DND-41 (cell line): ENCODE measurements around the gene RIMKLB.
"Not testable (repeated sequence)": the region's sequence is repeated elsewhere in the genome, so short reads cannot be mapped to it uniquely, and the experiment has no call there.

Experiments
- ATAC-seq: fragments of 200-7000 bp; cut with Tn5 transposase; 3 replicates; pipeline ENCODE4 v1.9.1; 2021; ENCODE audit warnings: low read depth; ENCODE audit not compliant: insufficient read depth
- DNase-seq: peaks from one replicate; pipeline ENCODE4 v3.0.0-alpha.2; 2020
- H2AFZ ChIP-seq: 2 replicates; pipeline ENCODE4 v1.6.0; 2012; ENCODE audit warnings: low read depth, low read length
- H3K27ac ChIP-seq: 2 replicates; pipeline ENCODE4 v1.5.1; 2012; ENCODE audit warnings: low read length, inconsistent platforms
- H3K27me3 ChIP-seq: fragments of 200-600 bp; sonication (generic); 2 replicates; pipeline ENCODE4 v1.6.0; 2012; ENCODE audit warnings: low read length, mild to moderate bottlenecking, inconsistent platforms; ENCODE audit not compliant: insufficient read depth, poor library complexity
- H3K36me3 ChIP-seq: 2 replicates; pipeline ENCODE4 v1.5.1; 2012; ENCODE audit warnings: low read length, inconsistent platforms; ENCODE audit not compliant: insufficient read depth
- H3K4me1 ChIP-seq: 2 replicates; pipeline ENCODE4 v1.5.1; 2012; ENCODE audit warnings: mild to moderate bottlenecking, low read length; ENCODE audit not compliant: insufficient read depth
- H3K4me2 ChIP-seq: 2 replicates; pipeline ENCODE4 v1.6.0; 2012; ENCODE audit warnings: mild to moderate bottlenecking, moderate library complexity, low read length, inconsistent platforms; ENCODE audit not compliant: insufficient read depth
- H3K4me3 ChIP-seq, 2 experiments: fragments of 200-600 bp in 1 of 2; shearing (Covaris generic) in 1 of 2; 2 replicates each; pipeline ENCODE4 v1.5.1; 2012 to 2016; ENCODE audit warnings: inconsistent platforms in 2 of 2, low read length in 2 of 2, mild to moderate bottlenecking in 2 of 2, low read depth in 1 of 2, moderate library complexity in 1 of 2
- H3K79me2 ChIP-seq: 2 replicates; pipeline ENCODE4 v1.6.0; 2012; ENCODE audit warnings: low read length, inconsistent platforms; ENCODE audit not compliant: insufficient read depth
- H3K9ac ChIP-seq: 2 replicates; pipeline ENCODE4 v1.6.0; 2012; ENCODE audit warnings: low read depth, mild to moderate bottlenecking, inconsistent platforms, low read length, moderate library complexity
- H3K9me3 ChIP-seq: 2 replicates; pipeline ENCODE4 v1.5.1; 2012; ENCODE audit warnings: low read length, moderate library complexity, mild to moderate bottlenecking, inconsistent platforms; ENCODE audit not compliant: insufficient read depth, severe bottlenecking
- H4K20me1 ChIP-seq: 2 replicates; pipeline ENCODE4 v1.6.0; 2012; ENCODE audit warnings: low read length; ENCODE audit not compliant: insufficient read depth
- CTCF ChIP-seq: IDR thresholded peaks from 2 replicates; pipeline ENCODE4 v1.5.1; 2012; ENCODE audit warnings: borderline replicate concordance, low read length, moderate library complexity, mild to moderate bottlenecking; ENCODE audit not compliant: poor library complexity, severe bottlenecking; ENCODE audit errors: extremely low read depth
- EZH2 ChIP-seq: IDR thresholded peaks from 3 replicates; pipeline ENCODE4 v1.6.1; 2012; ENCODE audit warnings: borderline replicate concordance, low read depth, mild to moderate bottlenecking, moderate library complexity, low read length, inconsistent platforms; ENCODE audit not compliant: severe bottlenecking

The RIMKLB gene

GRCh38 chr12:8794611-8795010 lies 96.8 kb downstream of the RIMKLB start:
- not testable (repeated sequence) for DNase-seq, H3K4me2 ChIP-seq, H3K9ac ChIP-seq, H3K4me3 ChIP-seq, H4K20me1 ChIP-seq, H2AFZ ChIP-seq, H3K4me1 ChIP-seq, H3K9me3 ChIP-seq, H3K79me2 ChIP-seq, H3K27me3 ChIP-seq, H3K27ac ChIP-seq, H3K36me3 ChIP-seq, ATAC-seq

- ATAC-seq (no peak), DNase-seq (no peak)
- Histone ChIP-seq H4K20me1 (no peaks in the 10 kb centered on the region), H3K27ac (no peak overlapping the region), H3K36me3 (no peaks in the 10 kb centered on the region), H2AFZ (no peak overlapping the region), H3K79me2 (no peaks in the 10 kb centered on the region), H3K4me3 (no peak overlapping the region), H3K4me2 (no peak overlapping the region), H3K4me1 (no peaks in the 10 kb centered on the region), H3K27me3 (no peaks in the 10 kb centered on the region), H3K9me3 (no peaks in the 10 kb centered on the region), H3K9ac (no peak overlapping the region)
- TF ChIP-seq EZH2 (no peak), CTCF (no peak)
Measured at GRCh38 chr12:8796831-8797626, 99.2 kb downstream of the RIMKLB start.

DNA sequence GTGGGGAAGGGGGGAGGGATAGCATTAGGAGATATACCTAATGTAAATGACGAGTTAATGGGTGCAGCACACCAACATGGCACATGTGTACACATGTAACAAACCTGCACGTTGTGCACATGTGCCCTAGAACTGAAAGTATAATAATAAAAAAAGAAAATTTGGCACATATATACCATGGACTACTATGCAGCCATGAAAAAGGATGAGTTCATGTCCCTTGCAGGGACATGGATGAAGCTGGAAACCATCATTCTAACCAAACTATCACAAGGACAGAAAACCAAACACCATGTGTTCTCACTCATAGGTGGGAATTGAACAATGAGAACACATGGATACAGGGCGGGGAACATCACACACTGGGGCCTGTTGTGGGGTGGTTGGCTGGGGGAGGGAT lies 103.4 kb downstream of the RIMKLB start:
- H3K4me3 ChIP-seq, H3K27ac ChIP-seq, H3K4me1 ChIP-seq, ATAC-seq, H3K27me3 ChIP-seq, H3K4me2 ChIP-seq, H3K9me3 ChIP-seq, H3K79me2 ChIP-seq, H4K20me1 ChIP-seq, DNase-seq, H2AFZ ChIP-seq, H3K9ac ChIP-seq, H3K36me3 ChIP-seq: not testable (repeated sequence)

DNA sequence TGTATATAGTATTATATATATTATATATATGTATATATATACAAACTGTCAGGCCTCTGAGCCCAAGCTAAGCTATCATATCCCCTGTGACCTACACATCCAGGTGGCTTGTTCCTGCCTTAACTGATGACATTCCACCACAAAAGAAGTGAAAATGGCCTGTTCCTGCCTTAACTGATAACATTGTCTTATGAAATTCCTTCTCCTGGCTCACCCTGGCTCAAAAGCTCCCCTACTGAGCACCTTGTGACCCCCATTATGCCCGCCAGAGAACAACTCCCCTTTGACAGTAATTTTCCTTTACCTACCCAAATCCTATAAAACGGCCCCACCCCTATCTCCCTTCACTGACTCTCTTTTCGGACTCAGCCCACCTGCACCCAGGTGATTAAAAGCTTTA lies 107.0 kb downstream of the RIMKLB start:
- ATAC-seq, H3K9me3 ChIP-seq, H3K27me3 ChIP-seq, H3K36me3 ChIP-seq, H3K79me2 ChIP-seq, H3K4me2 ChIP-seq, H4K20me1 ChIP-seq, H3K27ac ChIP-seq, H3K9ac ChIP-seq, H3K4me1 ChIP-seq, DNase-seq, H2AFZ ChIP-seq, H3K4me3 ChIP-seq: not testable (repeated sequence)

GRCh38 chr12:8805487-8805886 lies 107.7 kb downstream of the RIMKLB start:
- not testable (repeated sequence) for H3K4me1 ChIP-seq, H3K4me2 ChIP-seq, H3K36me3 ChIP-seq, H3K27me3 ChIP-seq, H2AFZ ChIP-seq, H3K9me3 ChIP-seq, H3K27ac ChIP-seq, DNase-seq, H3K9ac ChIP-seq, H4K20me1 ChIP-seq, H3K79me2 ChIP-seq, ATAC-seq, H3K4me3 ChIP-seq

DNA sequence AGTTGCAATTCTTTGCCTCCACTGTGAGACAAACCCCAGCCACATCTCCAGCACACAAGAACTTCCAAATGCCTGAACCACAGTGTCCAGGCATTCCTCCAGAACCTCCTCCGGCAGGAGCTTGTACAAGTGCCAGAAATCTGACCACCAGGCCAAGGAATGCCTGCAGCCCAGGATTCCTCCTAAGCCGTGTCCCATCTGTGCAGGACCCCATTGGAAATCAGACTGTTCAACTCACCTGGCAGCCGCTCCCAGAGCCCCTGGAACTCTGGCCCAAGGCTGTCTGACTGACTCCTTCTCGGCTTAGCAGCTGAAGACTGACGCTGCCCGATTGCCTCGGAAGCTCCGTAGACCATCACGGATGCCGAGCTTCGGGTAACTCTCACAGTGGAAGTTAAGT lies 109.3 kb downstream of the RIMKLB start:
- DNase-seq, H3K27ac ChIP-seq, ATAC-seq, H3K4me3 ChIP-seq, H3K27me3 ChIP-seq, H3K4me1 ChIP-seq, H3K79me2 ChIP-seq, H2AFZ ChIP-seq, H3K36me3 ChIP-seq, H3K9ac ChIP-seq, H3K4me2 ChIP-seq, H3K9me3 ChIP-seq, H4K20me1 ChIP-seq: not testable (repeated sequence)

DNA sequence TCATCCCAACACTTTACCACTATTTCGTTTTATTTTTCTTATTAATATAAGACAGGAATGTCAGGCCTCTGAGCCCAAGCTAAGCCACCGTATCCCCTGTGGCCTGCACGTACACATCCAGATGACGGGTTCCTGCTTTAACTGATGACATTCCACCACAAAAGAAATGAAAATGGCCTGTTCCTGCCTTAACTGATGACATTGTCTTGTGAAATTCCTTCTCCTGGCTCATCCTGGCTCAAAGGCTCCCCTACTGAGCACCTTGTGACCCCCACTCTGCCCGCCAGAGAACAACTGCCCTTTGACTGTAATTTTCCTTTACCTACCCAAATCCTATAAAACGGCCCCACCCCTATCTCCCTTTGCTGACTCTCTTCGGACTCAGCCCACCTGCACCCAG lies 112.3 kb downstream of the RIMKLB start:
- H3K9me3 ChIP-seq, H3K27me3 ChIP-seq, ATAC-seq, H4K20me1 ChIP-seq, H3K4me1 ChIP-seq, H3K4me2 ChIP-seq, H3K27ac ChIP-seq, H3K36me3 ChIP-seq, H2AFZ ChIP-seq, H3K79me2 ChIP-seq, DNase-seq, H3K4me3 ChIP-seq, H3K9ac ChIP-seq: not testable (repeated sequence)
